Esophagus muscularis mucosa (tissue), 4 donors: Measurements from ENCODE around the gene SLC35C1. TPM values are rescaled to one million over a fixed set of nuclear protein-coding genes. Genes with fewer than 3 reads are reported as not detected.
A peak's percentile ranks its signal among the peaks of the same experiment; 100 is the strongest.

Experiments used
- DNase-seq: peaks from one replicate; pipeline ENCODE4 v3.0.0-alpha.2; 2017; ENCODE audit errors: extremely low spot score
- H3K27ac ChIP-seq, 4 donors: fragments of 200-600 bp; sonication (generic); replicated peaks in 1 of 4; 1 replicate in 3 of 4; 2 replicates in 1 of 4; pipeline ENCODE4 v1.5.1; 2016 to 2019; ENCODE audit warnings: mild to moderate bottlenecking in 1 of 4
- H3K27me3 ChIP-seq, 4 donors: fragments of 200-600 bp; sonication (generic); one replicate each; pipeline versions ENCODE4 v1.5.1 to v1.6.0; 2016 to 2019
- H3K36me3 ChIP-seq, 4 donors: fragments of 200-600 bp; sonication (generic); one replicate each; pipeline ENCODE4 v1.5.1; 2016 to 2019
- H3K4me1 ChIP-seq, 4 donors: fragments of 200-600 bp; sonication (generic); one replicate each; pipeline ENCODE4 v1.5.1; 2016 to 2019
- H3K4me3 ChIP-seq, 4 donors: fragments of 200-600 bp; sonication (generic); 1 replicate in 2 of 4; 2 replicates in 2 of 4; pipeline ENCODE4 v1.5.1; 2016 to 2019; ENCODE audit warnings: mild to moderate bottlenecking in 4 of 4, moderate library complexity in 1 of 4
- H3K9me3 ChIP-seq, 4 donors: fragments of 200-600 bp; sonication (generic); 1 replicate in 3 of 4; 2 replicates in 1 of 4; pipeline ENCODE4 v1.5.1; 2016 to 2019
- EP300 ChIP-seq: sonication (generic); formaldehyde crosslinking; IDR thresholded peaks from one replicate; pipeline ENCODE4 v1.6.1; 2017; ENCODE audit warnings: antibody characterized with exemption
- POLR2A ChIP-seq: fragments of 450-650 bp; IDR thresholded peaks from one replicate; pipeline ENCODE4 v1.6.1; 2017; ENCODE audit warnings: antibody characterized with exemption, moderate library complexity, mild to moderate bottlenecking, low read depth
- POLR2AphosphoS5 ChIP-seq, 2 donors: sonication (generic); formaldehyde crosslinking; IDR thresholded peaks; one replicate each; pipeline ENCODE4 v1.6.1; 2017; ENCODE audit warnings: antibody characterized with exemption in 2 of 2
- WGBS: methylation state at CpG from one replicate; pipeline ENCODE4 v1.1.5; 2018; 5-methylcytosine and 5-hydroxymethylcytosine counted together
- intact Hi-C: fragments of 100-400 bp; cut with DNase I; formaldehyde crosslinking; loops from one replicate; pipeline ENCODE4 v1.15.1; 2023
- total RNA-seq, 4 donors: library from RNA; depleted of rRNA; stranded (reverse); fragments of >200 nt; gene quantifications; one replicate each; pipeline versions ENCODE4 v1.1.0 to v1.2.1, GENCODE V29; 2016
- TF ChIP-seq, protein P1 (sequence below), 3 experiments: fragments of 200-600 bp in 2 of 3; fragments of 450-650 bp in 1 of 3; sonication (generic) in 2 of 3; IDR thresholded peaks; one replicate each; pipeline ENCODE4 v1.5.1; 2017 to 2019; ENCODE audit warnings: antibody characterized with exemption in 3 of 3, mild to moderate bottlenecking in 2 of 3, moderate library complexity in 1 of 3

SLC35C1 gene
- 10 to 100 TPM in 3 of 4 donors, 1 to 10 TPM in 1; 9.6 to 18.0 (median 13.1) TPM for total RNA-seq

DNA sequence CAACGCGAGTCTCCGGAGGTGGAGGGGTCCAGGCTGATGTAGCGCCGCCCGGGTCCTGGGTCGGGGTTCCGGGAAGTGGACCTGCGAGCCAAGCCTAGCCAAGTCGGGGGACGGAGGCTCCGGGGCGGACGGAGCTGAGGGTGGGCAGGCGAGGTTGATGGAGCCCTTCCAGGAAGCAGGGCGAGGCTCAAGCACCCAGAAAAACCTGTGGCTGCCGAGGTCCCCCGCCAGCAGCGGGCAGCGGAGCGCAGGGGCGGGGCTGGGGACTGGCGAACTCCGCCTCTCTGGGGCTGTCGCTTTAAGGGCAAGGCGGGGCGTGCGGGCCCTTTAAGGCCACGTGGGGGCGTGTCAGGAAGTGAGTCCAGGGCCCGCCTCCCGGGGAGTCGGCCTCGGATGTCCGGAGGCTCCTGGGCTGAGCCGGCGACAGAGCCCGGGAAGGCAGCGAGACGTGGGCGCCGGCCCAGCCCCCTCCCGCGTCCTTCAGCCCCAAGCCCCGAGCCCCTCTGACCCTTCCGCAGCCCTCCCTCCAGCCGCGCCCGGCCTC, at the start of gene SLC35C1:
TSS of gene SLC35C1 (plus strand) at position 389 of the 544 bp plus-strand sequence. CDS start 653 bp downstream, outside the sequence.
- TF ChIP-seq EP300 (no peak), POLR2A (peak; percentile 61), POLR2AphosphoS5 (IDR thresholded peaks at IDR 0.05) (peak; percentile 91 to 96)
- TF ChIP-seq, protein P1, sequence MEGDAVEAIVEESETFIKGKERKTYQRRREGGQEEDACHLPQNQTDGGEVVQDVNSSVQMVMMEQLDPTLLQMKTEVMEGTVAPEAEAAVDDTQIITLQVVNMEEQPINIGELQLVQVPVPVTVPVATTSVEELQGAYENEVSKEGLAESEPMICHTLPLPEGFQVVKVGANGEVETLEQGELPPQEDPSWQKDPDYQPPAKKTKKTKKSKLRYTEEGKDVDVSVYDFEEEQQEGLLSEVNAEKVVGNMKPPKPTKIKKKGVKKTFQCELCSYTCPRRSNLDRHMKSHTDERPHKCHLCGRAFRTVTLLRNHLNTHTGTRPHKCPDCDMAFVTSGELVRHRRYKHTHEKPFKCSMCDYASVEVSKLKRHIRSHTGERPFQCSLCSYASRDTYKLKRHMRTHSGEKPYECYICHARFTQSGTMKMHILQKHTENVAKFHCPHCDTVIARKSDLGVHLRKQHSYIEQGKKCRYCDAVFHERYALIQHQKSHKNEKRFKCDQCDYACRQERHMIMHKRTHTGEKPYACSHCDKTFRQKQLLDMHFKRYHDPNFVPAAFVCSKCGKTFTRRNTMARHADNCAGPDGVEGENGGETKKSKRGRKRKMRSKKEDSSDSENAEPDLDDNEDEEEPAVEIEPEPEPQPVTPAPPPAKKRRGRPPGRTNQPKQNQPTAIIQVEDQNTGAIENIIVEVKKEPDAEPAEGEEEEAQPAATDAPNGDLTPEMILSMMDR (IDR thresholded peaks at IDR 0.05), result peak in 1 of 3 experiments; percentile 28
- WGBS, result 2% methylated on average over 9 of the region's 49 CpGs
- no peaks in the 10 kb centered on the region for H3K27me3 ChIP-seq
- no peaks in the 10 kb centered on the region for H3K9me3 ChIP-seq
- H3K4me1 ChIP-seq, result peaks cover 28 to 50% (median 44%) of the 10 kb centered on the region in 4 donors
- intact Hi-C loops, result loop anchor here (5.0 kb wide), 1 partner anchor 37 kb away; no protein-coding TSS in a partner anchor
- peak within 1 kb of the TSS; percentile 78 to 90 (median 86) for H3K4me3 ChIP-seq
- DNase-seq, result peak; percentile 98
- peak within 1 kb of the TSS; percentile 86 to 94 (median 93) for H3K27ac ChIP-seq
- H3K36me3 ChIP-seq, result peaks cover 0 to 23% (median 15%) of the 10 kb centered on the region in 4 donors

DNA sequence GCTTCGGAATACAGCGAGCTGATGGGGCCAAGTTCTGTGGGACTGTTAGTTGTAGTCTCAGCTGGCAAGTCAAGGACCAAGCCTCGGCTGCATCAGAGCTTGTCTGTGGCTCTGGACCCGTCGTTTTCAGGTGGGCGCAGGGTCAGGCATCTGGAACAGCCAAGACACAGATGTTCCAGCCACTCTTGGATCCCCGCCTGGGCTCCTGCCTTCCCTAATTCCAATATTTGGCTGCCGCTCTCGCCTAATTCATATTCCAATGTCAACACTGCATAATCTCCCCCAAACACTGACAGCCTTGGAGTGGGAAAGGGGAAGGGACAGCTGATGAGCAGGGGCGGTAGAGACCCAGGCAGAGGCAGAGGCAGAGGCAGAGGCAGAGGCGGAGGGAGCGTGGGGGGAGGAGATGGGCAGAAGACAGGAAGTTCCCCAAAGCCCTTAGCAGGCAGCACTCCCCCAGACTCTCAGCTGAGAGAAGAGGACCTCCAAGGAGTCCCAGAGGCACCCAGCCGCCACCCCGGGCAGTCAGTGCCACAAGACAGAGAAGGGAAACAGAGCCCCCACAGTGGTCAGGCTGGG, 49.6 kb upstream of the SLC35C1 start:
- DNase-seq, result no peak
- Histone ChIP-seq H3K36me3 (no peaks in the 10 kb centered on the region), H3K27ac (no peak overlapping the region), H3K27me3 (peaks cover 0 to 55% (median 4%) of the 10 kb centered on the region in 4 donors), H3K9me3 (no peaks in the 10 kb centered on the region), H3K4me3 (no peak overlapping the region), H3K4me1 (peaks cover 0 to 17% (median 6%) of the 10 kb centered on the region in 4 donors)
- TF ChIP-seq EP300, result no peak
- 37% methylated on average over 12 of the region's 14 CpGs for WGBS
- intact Hi-C loops, result no loop called here

DNA sequence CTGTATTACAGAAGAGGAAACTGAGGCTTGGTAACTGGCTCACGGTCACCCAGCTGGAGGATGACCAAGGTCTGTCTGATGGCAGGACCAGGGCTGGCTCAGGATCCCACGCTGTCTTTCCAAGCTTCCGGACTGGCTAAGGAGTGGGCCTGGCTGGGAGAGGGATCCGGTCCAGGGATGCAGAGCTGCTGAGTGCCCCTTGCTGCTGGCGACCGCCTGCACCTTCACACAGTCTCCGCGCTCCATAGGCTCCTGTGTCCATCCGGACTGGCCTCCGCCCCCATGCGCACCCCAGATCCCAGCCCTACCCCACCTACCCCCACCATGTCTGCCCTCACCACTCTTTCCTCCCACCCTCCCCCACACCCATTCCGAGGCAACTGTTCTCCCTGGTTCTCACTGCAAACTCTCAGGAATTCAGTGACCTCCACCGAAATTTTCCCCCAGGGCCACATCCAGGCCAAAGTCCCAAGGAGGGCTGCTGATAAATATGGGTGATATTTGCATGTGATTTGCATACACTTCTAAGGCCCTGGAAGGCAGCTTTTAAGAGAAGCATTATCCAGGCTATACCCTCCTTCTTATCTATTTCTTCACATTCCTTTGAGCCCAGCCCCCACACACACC, 48.5 kb upstream of the SLC35C1 start:
- 81% methylated on average over 13 of the region's 13 CpGs for WGBS
- no peaks in the 10 kb centered on the region for H3K36me3 ChIP-seq
- no peak overlapping the region for H3K27ac ChIP-seq
- DNase-seq, result no peak
- no peaks in the 10 kb centered on the region for H3K9me3 ChIP-seq
- intact Hi-C loops, result no loop called here
- no peak for TF ChIP-seq EP300
- TF ChIP-seq, protein P1 (IDR thresholded peaks at IDR 0.05), result no peak
- TF ChIP-seq POLR2A, result no peak
- no peak for TF ChIP-seq POLR2AphosphoS5 (IDR thresholded peaks at IDR 0.05)
- no peak overlapping the region for H3K4me3 ChIP-seq
- H3K4me1 ChIP-seq, result peaks cover 0 to 17% (median 6%) of the 10 kb centered on the region in 4 donors
- H3K27me3 ChIP-seq, result peaks cover 0 to 43% (median 4%) of the 10 kb centered on the region in 4 donors

DNA sequence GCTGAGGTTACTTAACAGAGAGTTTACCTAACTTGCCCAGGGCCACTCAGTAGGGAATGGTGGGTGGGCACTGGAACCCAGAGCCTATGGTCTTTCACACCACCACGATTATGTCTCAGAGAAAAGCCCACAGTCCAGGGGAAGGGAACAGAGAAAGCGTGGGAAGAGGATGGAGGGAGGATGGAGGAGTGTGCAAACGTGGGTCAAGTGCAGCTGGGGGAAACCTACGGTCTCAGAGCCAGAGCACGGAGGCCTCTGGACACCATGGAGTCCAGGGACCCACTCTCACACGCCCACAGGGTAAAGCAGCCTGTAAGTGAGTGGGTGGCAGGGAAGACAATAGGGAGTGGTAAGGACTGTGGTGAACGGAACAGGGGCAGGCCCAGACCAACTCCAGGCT, 47.3 kb upstream of the SLC35C1 start:
- Histone ChIP-seq H3K4me3 (no peak overlapping the region), H3K4me1 (peaks cover 0 to 17% (median 6%) of the 10 kb centered on the region in 4 donors), H3K36me3 (no peaks in the 10 kb centered on the region), H3K27ac (no peak overlapping the region), H3K9me3 (no peaks in the 10 kb centered on the region), H3K27me3 (peaks cover 0 to 32% (median 4%) of the 10 kb centered on the region in 4 donors)
- DNase-seq, result no peak
- intact Hi-C loops, result no loop called here
- TF ChIP-seq POLR2A, result no peak
- TF ChIP-seq, protein P1 (IDR thresholded peaks at IDR 0.05), result no peak
- TF ChIP-seq EP300, result no peak
- no peak for TF ChIP-seq POLR2AphosphoS5 (IDR thresholded peaks at IDR 0.05)
- WGBS, result 84% methylated on average over 7 of the region's 7 CpGs

DNA sequence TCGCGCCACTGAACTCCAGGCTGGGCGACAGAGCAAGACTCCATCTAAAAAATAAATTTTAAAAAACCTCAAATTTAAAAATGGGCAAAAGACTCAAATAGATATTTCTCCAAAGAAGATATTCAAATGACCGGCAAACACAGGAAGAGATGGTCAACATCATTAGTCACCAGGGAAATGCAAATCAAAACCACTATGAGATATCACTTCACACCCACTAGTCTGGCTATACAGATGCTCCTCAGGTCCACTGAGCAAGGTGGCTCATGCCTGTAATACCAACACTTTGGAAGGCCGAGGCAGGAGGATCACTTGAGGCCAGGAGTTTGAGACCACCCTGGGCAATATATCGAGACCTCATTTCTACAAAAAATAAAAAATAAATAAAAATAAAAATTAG, 43.3 kb upstream of the SLC35C1 start:
- no peak overlapping the region for H3K4me3 ChIP-seq
- no peaks in the 10 kb centered on the region for H3K36me3 ChIP-seq
- no peaks in the 10 kb centered on the region for H3K9me3 ChIP-seq
- DNase-seq, result no peak
- no peak overlapping the region for H3K27ac ChIP-seq
- no peaks in the 10 kb centered on the region for H3K4me1 ChIP-seq
- WGBS, result 79% methylated on average over 6 of the region's 6 CpGs
- TF ChIP-seq POLR2A (no peak), POLR2AphosphoS5 (IDR thresholded peaks at IDR 0.05) (no peak), EP300 (no peak)
- TF ChIP-seq, protein P1 (IDR thresholded peaks at IDR 0.05), result no peak
- peaks cover 0 to 2% (median 0%) of the 10 kb centered on the region in 4 donors for H3K27me3 ChIP-seq
- intact Hi-C loops, result no loop called here
